K562 (cell line): ENCODE data around the gene OFD1. TPM values are rescaled to one million over a fixed set of nuclear protein-coding genes. Genes with fewer than 3 reads are reported as not detected.
A peak's percentile ranks its signal among the peaks of the same experiment; 100 is the strongest.

Experiments
- ATAC-seq: fragments of 200-7000 bp; cut with Tn5 transposase; 3 replicates; pipeline ENCODE4 v1.9.1; 2020; ENCODE audit warnings: moderate library complexity
- BruUV-seq: library from RNA; stranded (reverse); fragments of 400-500 nt; replicated peaks from 2 replicates; lab custom pipeline; 2021; lab: Mats Ljungman, UMichigan
- CTCF ChIA-PET: fragments of 300-600 bp; formaldehyde crosslinking; extraction: SDS; loops from one replicate; lab custom pipeline; 2021; ENCODE audit warnings: low intra/inter-chr PET ratio; lab: Yijun Ruan, JAX
- POLR2A ChIA-PET: fragments of 300-600, 350-650 bp; sonication (Branson Sonifier 250); formaldehyde crosslinking; extraction: SDS; loops from one replicate; lab custom pipeline; 2021; ENCODE audit warnings: antibody characterized with exemption, inconsistent platforms; lab: Yijun Ruan, JAX
- DNase-seq, 4 experiments: peaks; one replicate each; pipeline versions ENCODE4 v3.0.0 to v3.0.0-alpha.2; 2011 to 2018; ENCODE audit warnings: low spot score in 3 of 4, mixed read lengths in 3 of 4; ENCODE audit errors: extremely low read depth in 1 of 4
- FAIRE-seq: peaks from 2 replicates; lab custom pipeline; 2011; peaks lifted over from hg19 to GRCh38; lab: Jason Lieb, UNC
- H2AFZ ChIP-seq: 2 replicates; pipeline ENCODE4 v1.6.0; 2011; ENCODE audit warnings: low read depth, low read length, control low read depth, inconsistent platforms
- H3K27ac ChIP-seq: fragments of 200-600 bp; 3 replicates; pipeline ENCODE4 v1.8.0; 2011; ENCODE audit warnings: low read depth, mild to moderate bottlenecking, control low read depth, inconsistent platforms, low read length, moderate library complexity, mixed read lengths; ENCODE audit errors: extremely low read depth
- H3K27me3 ChIP-seq, 2 experiments: fragments of 300-600 bp in 1 of 2; 2 replicates in 1 of 2; 3 replicates in 1 of 2; pipeline versions ENCODE4 v1.6.0 to v1.8.0; 2011; ENCODE audit warnings: inconsistent platforms in 2 of 2, low read length in 2 of 2, mild to moderate bottlenecking in 1 of 2, mixed read lengths in 1 of 2, moderate library complexity in 1 of 2; ENCODE audit not compliant: control insufficient read depth in 2 of 2, insufficient read depth in 2 of 2
- H3K36me3 ChIP-seq: fragments of 300-600 bp; 3 replicates; pipeline ENCODE4 v1.8.0; 2011; ENCODE audit warnings: mild to moderate bottlenecking, low read length, inconsistent platforms; ENCODE audit not compliant: control insufficient read depth, insufficient read depth
- H3K4me1 ChIP-seq, 2 experiments: fragments of 200-600 bp in 1 of 2; replicated peaks in 1 of 2; 2 replicates in 1 of 2; 3 replicates in 1 of 2; pipeline versions ENCODE4 v1.5.1 to v1.8.0; 2011; ENCODE audit warnings: inconsistent platforms in 2 of 2, low read length in 2 of 2, mild to moderate bottlenecking in 1 of 2, mixed read lengths in 1 of 2, moderate library complexity in 1 of 2; ENCODE audit not compliant: control insufficient read depth in 2 of 2, insufficient read depth in 2 of 2
- H3K4me2 ChIP-seq: 2 replicates; pipeline ENCODE4 v1.6.1; 2011; ENCODE audit warnings: low read length, control low read depth, inconsistent platforms, mixed read lengths; ENCODE audit not compliant: insufficient read depth
- H3K4me3 ChIP-seq: fragments of 200-600 bp; sonication (generic), shearing (Covaris generic); 2 replicates; pipeline ENCODE4 v1.5.1; 2016; ENCODE audit warnings: control low read depth, inconsistent platforms
- H3K79me2 ChIP-seq: fragments of 200-600 bp; 3 replicates; pipeline ENCODE4 v1.8.0; 2011; ENCODE audit warnings: low read length, inconsistent platforms; ENCODE audit not compliant: control insufficient read depth, insufficient read depth
- H3K9ac ChIP-seq, 2 experiments: 2 replicates each; pipeline versions ENCODE4 v1.6.0 to v1.6.1; 2011; ENCODE audit warnings: low read depth in 2 of 2, low read length in 2 of 2, control low read depth in 1 of 2, inconsistent platforms in 1 of 2, mild to moderate bottlenecking in 1 of 2, mixed read lengths in 1 of 2; ENCODE audit not compliant: insufficient read depth in 1 of 2
- H3K9me1 ChIP-seq: one replicate; pipeline ENCODE4 v1.6.0; 2011; ENCODE audit warnings: inconsistent platforms, mild to moderate bottlenecking, low read length, moderate library complexity; ENCODE audit not compliant: control insufficient read depth, insufficient read depth
- H3K9me3 ChIP-seq: replicated peaks from 2 replicates; pipeline ENCODE4 v1.5.1; 2011; ENCODE audit warnings: low read depth, low read length, inconsistent platforms; ENCODE audit not compliant: control insufficient read depth, insufficient read depth
- H4K20me1 ChIP-seq: replicated peaks from 2 replicates; pipeline ENCODE4 v1.6.1; 2011; ENCODE audit warnings: low read length, inconsistent platforms, mixed read lengths; ENCODE audit not compliant: control insufficient read depth, insufficient read depth
- ATF1 ChIP-seq, 2 experiments: fragments of 450-650 bp in 1 of 2; IDR thresholded peaks; 2 replicates each; pipeline ENCODE4 v1.6.1; 2016; ENCODE audit warnings: missing compliant biosample characterization in 1 of 2, missing genetic modification characterization in 1 of 2
- CBFA2T3 ChIP-seq: fragments of 450-650 bp; IDR thresholded peaks from 2 replicates; pipeline ENCODE4 v1.6.1; 2017
- CTCF ChIP-seq, 3 experiments: IDR thresholded peaks in 2 of 3; conservative IDR thresholded peaks in 1 of 3; 2 replicates each; pipeline ENCODE4 v1.5.1; 2011 to 2012; ENCODE audit warnings: low read length in 3 of 3, mild to moderate bottlenecking in 3 of 3, control low read depth in 2 of 3, improper control_type of control experiment in 1 of 3, inconsistent platforms in 1 of 3, low read depth in 1 of 3, mixed read lengths in 1 of 3, moderate library complexity in 1 of 3; ENCODE audit not compliant: insufficient read depth in 2 of 3
- E2F3 ChIP-seq: fragments of 250-450 bp; sonication (Bioruptor Pico); IDR thresholded peaks from 2 replicates; pipeline ENCODE4 v1.4.0; 2020; ENCODE audit warnings: mild to moderate bottlenecking
- E2F6 ChIP-seq, 2 experiments: IDR thresholded peaks; 2 replicates each; pipeline ENCODE4 v1.6.1; 2011; ENCODE audit warnings: borderline replicate concordance in 1 of 2, control low read depth in 1 of 2, low read depth in 1 of 2, low read length in 1 of 2, mild to moderate bottlenecking in 1 of 2, mixed read lengths in 1 of 2, moderate library complexity in 1 of 2; ENCODE audit not compliant: insufficient read depth in 1 of 2, insufficient read length in 1 of 2, poor library complexity in 1 of 2, severe bottlenecking in 1 of 2; ENCODE audit errors: extremely low read depth in 1 of 2
- ELF4 ChIP-seq: fragments of 450-650 bp; formaldehyde crosslinking; IDR thresholded peaks from 2 replicates; pipeline ENCODE4 v1.4.0; 2022; ENCODE audit warnings: missing genetic modification characterization
- ETV1 ChIP-seq: fragments of 450-650 bp; conservative IDR thresholded peaks from 2 replicates; pipeline ENCODE4 v1.6.1; 2016; ENCODE audit warnings: missing genetic modification characterization, control low read depth, low read depth, missing compliant biosample characterization
- HNRNPK ChIP-seq: fragments of 200-400 bp; formaldehyde crosslinking; IDR thresholded peaks from one replicate; pipeline ENCODE4 v1.6.1; 2018; ENCODE audit warnings: mild to moderate bottlenecking, low read depth, low read length; ENCODE audit not compliant: poor library complexity, severe bottlenecking
- LEF1 ChIP-seq: fragments of 450-650 bp; IDR thresholded peaks from 2 replicates; pipeline ENCODE4 v1.6.1; 2016; ENCODE audit warnings: mild to moderate bottlenecking
- NKRF ChIP-seq: fragments of 450-650 bp; IDR thresholded peaks from 2 replicates; pipeline ENCODE4 v1.6.1; 2016; ENCODE audit warnings: borderline replicate concordance
- POU5F1 ChIP-seq: fragments of 150-350 bp; IDR thresholded peaks from 2 replicates; pipeline ENCODE4 v1.6.1; 2014; ENCODE audit warnings: borderline replicate concordance, low read length, low read depth, mild to moderate bottlenecking; ENCODE audit not compliant: partially characterized antibody
- PRMT5 ChIP-seq: sonication (generic); formaldehyde crosslinking; IDR thresholded peaks from 2 replicates; pipeline ENCODE4 v1.5.0; 2020; ENCODE audit warnings: missing genetic modification reagents
- SETDB1 ChIP-seq: IDR thresholded peaks from one replicate; pipeline ENCODE4 v1.6.1; 2012; ENCODE audit warnings: low read length, control low read depth, inconsistent platforms
- SP1 ChIP-seq: sonication (generic); formaldehyde crosslinking; IDR thresholded peaks from 2 replicates; pipeline ENCODE4 v1.8.1; 2022; ENCODE audit warnings: mild to moderate bottlenecking, missing genetic modification reagents
- SREBF1 ChIP-seq: fragments of 150-350 bp; IDR thresholded peaks from 2 replicates; pipeline ENCODE4 v1.6.1; 2014; ENCODE audit warnings: antibody characterized with exemption, low read depth, low read length, borderline replicate concordance
- TRIM24 ChIP-seq, 2 experiments: fragments of 450-650 bp; IDR thresholded peaks; 2 replicates each; pipeline ENCODE4 v1.6.1; 2016
- ZFP30 ChIP-seq: fragments of 250-450 bp; sonication (Bioruptor Pico); IDR thresholded peaks from 2 replicates; pipeline ENCODE4 v1.8.0; 2022; ENCODE audit warnings: moderate library complexity, mild to moderate bottlenecking, inconsistent platforms, borderline replicate concordance
- ZNF583 ChIP-seq: fragments of 250-450 bp; sonication (Bioruptor Pico); IDR thresholded peaks from 2 replicates; pipeline ENCODE4 v1.4.0; 2020
- ZNF77 ChIP-seq: fragments of 250-450 bp; sonication (Bioruptor Pico); IDR thresholded peaks from 2 replicates; pipeline ENCODE4 v1.5.0; 2020
- WGBS: fragments of 100-300 bp; shearing (Covaris generic); methylation state at CpG from one replicate; pipeline ENCODE4 v1.1.6; 2016; ENCODE audit warnings: low coverage, mixed read lengths; ENCODE audit not compliant: insufficient coverage; ENCODE audit errors: missing lambda C conversion rate; 5-methylcytosine and 5-hydroxymethylcytosine counted together
- in situ Hi-C: fragments of 300-500 bp; cut with MboI; formaldehyde crosslinking; loops from 4 replicates; pipeline ENCODE4 v1.15.0; 2018; ENCODE audit warnings: inconsistent platforms, mixed read lengths
- intact Hi-C: fragments of 100-400 bp; cut with micrococcal nuclease; formaldehyde crosslinking; loops from 2 replicates; pipeline ENCODE4 v1.14.2; 2022
- polyA plus RNA-seq, 8 experiments: library from polyadenylated mRNA; depleted of rRNA in 4 of 8; stranded (reverse) in 5 of 8; unstranded in 3 of 8; fragments of >200 nt; fragmentation: Nextera tagmentation in 2 of 8; fragmentation: Illumina TruSeq in 1 of 8; extraction: Ambion mirVana in 2 of 8; extraction: Trizol in 1 of 8; gene quantifications; 2 replicates each; pipeline versions ENCODE4 v1.2.1 to v1.2.3, GENCODE V29; 2011 to 2014; ENCODE audit warnings: inconsistent platforms in 1 of 8, missing spikeins in 1 of 8
- total RNA-seq, 7 experiments: library from RNA; depleted of rRNA in 6 of 7; stranded (reverse); fragments of >200 nt in 6 of 7; fragmentation: Illumina TruSeq in 2 of 7; extraction: Trizol in 2 of 7; gene quantifications; 2 replicates each; pipeline versions ENCODE4 v1.2.1 to v1.2.3, GENCODE V29; 2011 to 2021; ENCODE audit warnings: low replicate concordance in 1 of 7

The OFD1 gene
- total and polyA plus RNA-seq, 9 of the 15 experiments (the other 6 are each of a cell fraction or from before 2014, with no cell fraction given) = 22.0 to 49.1 (median 30.2) TPM

GRCh38 chrX:13689741-13690211, 44.8 kb upstream of the OFD1 start:
- DNase-seq = peak in 1 of 4 experiments; percentile 42
- intact Hi-C loops (loop anchor here (1.0 to 2.0 kb wide), 2 partner anchors 20 to 31 kb away; no protein-coding TSS in a partner anchor), in situ Hi-C loops (no loop called here)
- TSS peak; percentile 51 for BruUV-seq
- Histone ChIP-seq H3K9ac (peak overlapping the region; percentile 92; a peak in 3 of 4 replicates), H3K9me1 (no peaks in the 10 kb centered on the region), H4K20me1 (peaks cover 12% of the 10 kb centered on the region; the same call in 1 of the 2 replicates), H2AFZ (peak overlapping the region; percentile 97), H3K4me2 (peak overlapping the region; percentile 89), H3K36me3 (peaks cover 9% of the 10 kb centered on the region; the same call in 1 of the 3 replicates), H3K79me2 (peaks cover 56% of the 10 kb centered on the region), H3K9me3 (no peaks in the 10 kb centered on the region), H3K4me3 (peak overlapping the region; percentile 95), H3K4me1 (peaks cover 6 to 24% of the 10 kb centered on the region in 2 experiments; a peak in 3 of 5 replicates), H3K27ac (peak overlapping the region; percentile 93), H3K27me3 (no peaks in the 10 kb centered on the region)
- POLR2A ChIA-PET = interaction anchor here (1.1 kb wide), 1 partner anchor 10 kb away, joined by 4 read pairs; no protein-coding TSS in a partner anchor
- WGBS = under 1% methylated on average over 16 of the region's 16 CpGs
- peak; percentile 1; the same call in 2 of the 3 replicates for ATAC-seq
- CTCF ChIA-PET = no interaction called here
- FAIRE-seq = no peak
- TF ChIP-seq ZFP30 (CRISPR knock-in tag) = no peak
- TF ChIP-seq ETV1 (tag) = no peak
- TF ChIP-seq POU5F1 = no peak
- TF ChIP-seq LEF1 = no peak
- TF ChIP-seq E2F6 (IDR thresholded peaks at IDR 0.05; ENCODE audit: borderline replicate concordance in 1 of 2, extremely low read depth in 1 of 2, insufficient read depth in 1 of 2, insufficient read length in 1 of 2, low read depth in 1 of 2, low read length in 1 of 2, poor library complexity in 1 of 2, severe bottlenecking in 1 of 2) = peak in 1 of 2 experiments; percentile 3
- 0 out of 2 replicates have a peak, but pooled peaks have one; percentile 12 for TF ChIP-seq CBFA2T3
- no peak for TF ChIP-seq ELF4 (CRISPR knock-in tag)
- no peak for TF ChIP-seq TRIM24 (IDR thresholded peaks at IDR 0.05)
- TF ChIP-seq NKRF = no peak
- no peak for TF ChIP-seq ZNF583
- TF ChIP-seq SP1 = no peak
- TF ChIP-seq PRMT5 = no peak
- no peak for TF ChIP-seq E2F3
- TF ChIP-seq SETDB1 = no peak
- TF ChIP-seq CTCF (IDR thresholded peaks at IDR 0.05 in 2 of 3, conservative IDR thresholded peaks at IDR 0.05 in 1 of 3; ENCODE audit: insufficient read depth in 2 of 3, low read depth in 1 of 3, low read length in 3 of 3) = no peak
- TF ChIP-seq HNRNPK = no peak
- TF ChIP-seq ZNF77 (CRISPR knock-in tag) = no peak
- no peak for TF ChIP-seq SREBF1
- TF ChIP-seq ATF1 (CRISPR knock-in tag; IDR thresholded peaks at IDR 0.05) = no peak
- TF ChIP-seq ATF1 (tag; IDR thresholded peaks at IDR 0.05) = no peak
